ENCODE data around the gene ALAD. TPM values are rescaled to one million over a fixed set of nuclear protein-coding genes. Genes with fewer than 3 reads are reported as not detected.
A peak's percentile ranks its signal among the peaks of the same experiment; 100 is the strongest.

Gene ALAD
- total and polyA plus RNA-seq, 9 of the 15 experiments (the other 6 are each of a cell fraction or from before 2014, with no cell fraction given), result 1.3 to 12.7 (median 6.8) TPM

GRCh38 chr9:113340011-113340699 lies 60.9 kb downstream of the ALAD start, which contains the start of gene WDR31 (continued):
- TF ChIP-seq ZHX1 (conservative IDR thresholded peaks at IDR 0.05; ENCODE audit: low read length), result 0 out of 2 replicates have a peak, but pooled peaks have one; percentile 49
- peak; percentile 94 for TF ChIP-seq CXXC5 (CRISPR knock-in tag; IDR thresholded peaks at IDR 0.05)
- TF ChIP-seq E2F8 (IDR thresholded peaks at IDR 0.05; ENCODE audit: low read depth, partially characterized antibody), result peak; percentile 46
- TF ChIP-seq PRPF4 (IDR thresholded peaks at IDR 0.05; ENCODE audit: insufficient read depth, low read depth, low read length, poor library complexity, severe bottlenecking), result no peak
- no peak for TF ChIP-seq ZNF121 (CRISPR knock-in tag; conservative IDR thresholded peaks at IDR 0.05)
- no peak for TF ChIP-seq ZNF644 (tag; IDR thresholded peaks at IDR 0.05; ENCODE audit: low read depth)
- TF ChIP-seq NFXL1 (CRISPR knock-in tag; IDR thresholded peaks at IDR 0.05), result no peak
- peak; percentile 88 for TF ChIP-seq POLR2G (IDR thresholded peaks at IDR 0.05; ENCODE audit: low read depth, low read length)
- TF ChIP-seq TFAM (CRISPR knock-in tag; conservative IDR thresholded peaks at IDR 0.05), result no peak
- TF ChIP-seq THRA (IDR thresholded peaks at IDR 0.05), result no peak
- TF ChIP-seq HSF4 (CRISPR knock-in tag; IDR thresholded peaks at IDR 0.05; ENCODE audit: borderline replicate concordance), result no peak
- no peak for TF ChIP-seq TAL1 (IDR thresholded peaks at IDR 0.05)
- no peak for TF ChIP-seq HMG20B (CRISPR knock-in tag; IDR thresholded peaks at IDR 0.05)
- no peak for TF ChIP-seq CBFA2T2 (conservative IDR thresholded peaks at IDR 0.05)
- no peak for TF ChIP-seq ZC3H8 (IDR thresholded peaks at IDR 0.05)
- TF ChIP-seq POLR2AphosphoS5 (IDR thresholded peaks at IDR 0.05; ENCODE audit: control insufficient read depth, insufficient read depth, low read depth, low read length), result peak; percentile 58; the same call in 1 of the 2 replicates
- TF ChIP-seq SUPT5H (IDR thresholded peaks at IDR 0.05), result peak; percentile 83
- TF ChIP-seq CREB3 (tag; conservative IDR thresholded peaks at IDR 0.05; ENCODE audit: low read depth), result no peak
- no peak for TF ChIP-seq PREB (CRISPR knock-in tag; IDR thresholded peaks at IDR 0.05)
- TF ChIP-seq PHF21A (IDR thresholded peaks at IDR 0.05; ENCODE audit: borderline replicate concordance, low read depth), result 0 out of 2 replicates have a peak, but pooled peaks have one; percentile 60
